GM12874 (cell line): ENCODE results near the gene PFN3.

Experiments used
- TF ChIP-seq, protein P1 (sequence below): IDR thresholded peaks from 2 replicates; pipeline ENCODE4 v1.5.1; 2011; ENCODE audit warnings: low read depth, mild to moderate bottlenecking, control low read depth, low read length, moderate library complexity; ENCODE audit not compliant: insufficient read depth

The PFN3 gene

GRCh38 chr5:177402271-177403043, 2.0 kb upstream of the PFN3 start:
- TF ChIP-seq, protein P1, sequence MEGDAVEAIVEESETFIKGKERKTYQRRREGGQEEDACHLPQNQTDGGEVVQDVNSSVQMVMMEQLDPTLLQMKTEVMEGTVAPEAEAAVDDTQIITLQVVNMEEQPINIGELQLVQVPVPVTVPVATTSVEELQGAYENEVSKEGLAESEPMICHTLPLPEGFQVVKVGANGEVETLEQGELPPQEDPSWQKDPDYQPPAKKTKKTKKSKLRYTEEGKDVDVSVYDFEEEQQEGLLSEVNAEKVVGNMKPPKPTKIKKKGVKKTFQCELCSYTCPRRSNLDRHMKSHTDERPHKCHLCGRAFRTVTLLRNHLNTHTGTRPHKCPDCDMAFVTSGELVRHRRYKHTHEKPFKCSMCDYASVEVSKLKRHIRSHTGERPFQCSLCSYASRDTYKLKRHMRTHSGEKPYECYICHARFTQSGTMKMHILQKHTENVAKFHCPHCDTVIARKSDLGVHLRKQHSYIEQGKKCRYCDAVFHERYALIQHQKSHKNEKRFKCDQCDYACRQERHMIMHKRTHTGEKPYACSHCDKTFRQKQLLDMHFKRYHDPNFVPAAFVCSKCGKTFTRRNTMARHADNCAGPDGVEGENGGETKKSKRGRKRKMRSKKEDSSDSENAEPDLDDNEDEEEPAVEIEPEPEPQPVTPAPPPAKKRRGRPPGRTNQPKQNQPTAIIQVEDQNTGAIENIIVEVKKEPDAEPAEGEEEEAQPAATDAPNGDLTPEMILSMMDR: peak; percentile 55

- TF ChIP-seq, protein P1: no peak
These were observed 2.5 kb downstream of the PFN3 start for GRCh38 chr5:177397875-177398390.

GRCh38 chr5:177396807-177397206, 3.7 kb downstream of the PFN3 start:
- TF ChIP-seq, protein P1: no peak

DNA sequence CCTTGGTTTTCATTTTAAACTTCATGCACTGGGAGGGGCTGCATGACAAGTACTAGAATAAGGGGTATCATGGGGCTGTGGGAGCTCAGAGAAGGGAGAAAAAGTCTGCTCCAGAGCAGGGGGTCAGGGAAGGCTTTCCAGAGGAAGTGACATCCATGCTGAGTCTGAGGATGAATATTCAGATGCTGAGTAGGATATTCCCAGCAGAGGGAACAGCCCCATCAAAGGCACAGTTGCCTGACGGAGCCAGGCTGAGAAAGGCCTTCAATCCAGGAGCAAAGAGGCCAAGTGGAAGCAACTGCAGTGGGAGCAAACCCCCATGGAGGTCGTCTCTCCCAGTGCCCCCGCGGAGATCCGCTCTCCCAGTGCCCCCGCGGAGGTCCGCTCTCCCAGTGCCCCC, 4.4 kb downstream of the PFN3 start:
- TF ChIP-seq, protein P1: no peak

DNA sequence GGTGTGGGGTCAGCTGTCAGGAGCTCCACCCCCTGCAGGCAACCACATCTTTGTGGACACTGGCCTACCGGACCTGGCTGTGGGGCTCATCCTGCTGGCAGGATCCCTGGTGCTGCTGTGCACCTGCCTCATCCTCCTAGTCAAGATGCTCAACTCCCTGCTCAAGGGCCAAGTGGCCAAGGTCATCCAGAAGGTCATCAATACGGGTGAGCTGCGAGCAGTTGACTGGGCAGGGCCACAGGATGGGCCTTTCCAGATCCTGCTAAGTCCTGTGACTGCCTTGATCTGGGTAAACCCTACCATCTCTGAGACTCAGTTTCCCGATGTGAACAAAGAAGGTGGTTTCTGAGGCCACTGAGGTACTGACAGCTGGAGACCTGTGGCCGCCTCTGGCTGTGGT, 6.5 kb downstream of the PFN3 start:
- TF ChIP-seq, protein P1: no peak

GRCh38 chr5:177393206-177393765, 7.2 kb downstream of the PFN3 start:
- TF ChIP-seq, protein P1: no peak

GRCh38 chr5:177392765-177393164, 7.7 kb downstream of the PFN3 start:
- TF ChIP-seq, protein P1: no peak
